ENCODE data around the gene MYF6.

Gene MYF6

GRCh38 chr12:80717856-80718255 lies 10.4 kb downstream of the MYF6 start:
- ATAC-seq = no peak
- TF ChIP-seq ZFP3 (CRISPR knock-in tag; IDR thresholded peaks at IDR 0.05) = no peak
- TF ChIP-seq ZNF8 (CRISPR knock-in tag; IDR thresholded peaks at IDR 0.05) = no peak
- TF ChIP-seq BACH2 (CRISPR knock-in tag; IDR thresholded peaks at IDR 0.05; ENCODE audit: borderline replicate concordance) = no peak
- TF ChIP-seq ARNTL (CRISPR knock-in tag; IDR thresholded peaks at IDR 0.05; ENCODE audit: borderline replicate concordance, low read depth) = no peak
- TF ChIP-seq RARB (CRISPR knock-in tag; IDR thresholded peaks at IDR 0.05) = no peak
- no peak for TF ChIP-seq ZNF70 (CRISPR knock-in tag; IDR thresholded peaks at IDR 0.05)

GRCh38 chr12:80720516-80720915 lies 13.1 kb downstream of the MYF6 start:
- TF ChIP-seq ISL1 (CRISPR knock-in tag; IDR thresholded peaks at IDR 0.05) = no peak
- no peak for TF ChIP-seq PATZ1 (CRISPR knock-in tag; IDR thresholded peaks at IDR 0.05; ENCODE audit: borderline replicate concordance)
- no peak for TF ChIP-seq ZNF8 (CRISPR knock-in tag; IDR thresholded peaks at IDR 0.05)
- TF ChIP-seq PPARA (CRISPR knock-in tag; IDR thresholded peaks at IDR 0.05; ENCODE audit: borderline replicate concordance) = no peak
- no peak for TF ChIP-seq ZC3H10 (CRISPR knock-in tag; IDR thresholded peaks at IDR 0.05)
- TF ChIP-seq TSHZ2 (CRISPR knock-in tag; IDR thresholded peaks at IDR 0.05) = no peak
- no peak for TF ChIP-seq SNAI2 (CRISPR knock-in tag; IDR thresholded peaks at IDR 0.05)
- no peak for TF ChIP-seq ARNTL (CRISPR knock-in tag; IDR thresholded peaks at IDR 0.05; ENCODE audit: borderline replicate concordance, low read depth)
- TF ChIP-seq ZNF70 (CRISPR knock-in tag; IDR thresholded peaks at IDR 0.05) = no peak
- TF ChIP-seq ZFP30 (CRISPR knock-in tag; IDR thresholded peaks at IDR 0.05) = no peak
- no peak for TF ChIP-seq RARB (CRISPR knock-in tag; IDR thresholded peaks at IDR 0.05)
- TF ChIP-seq CSRNP3 (CRISPR knock-in tag; IDR thresholded peaks at IDR 0.05) = no peak
- no peak for TF ChIP-seq TOX (CRISPR knock-in tag; IDR thresholded peaks at IDR 0.05; ENCODE audit: borderline replicate concordance)
- TF ChIP-seq TCF4 (CRISPR knock-in tag; IDR thresholded peaks at IDR 0.05; ENCODE audit: borderline replicate concordance) = no peak
- no peak for TF ChIP-seq CSDC2 (CRISPR knock-in tag; IDR thresholded peaks at IDR 0.05)
- TF ChIP-seq ZNF565 (CRISPR knock-in tag; conservative IDR thresholded peaks at IDR 0.05; ENCODE audit: low read depth) = no peak
- TF ChIP-seq ESRRG (CRISPR knock-in tag; IDR thresholded peaks at IDR 0.05) = no peak
- no peak for TF ChIP-seq OSR1 (CRISPR knock-in tag; IDR thresholded peaks at IDR 0.05)
- ATAC-seq = no peak

- no peak for ATAC-seq
Measured at GRCh38 chr12:80721326-80721725, 13.9 kb downstream of the MYF6 start.

More at GRCh38 chr12:80721326-80721725, 13.9 kb downstream of the MYF6 start:
- TF ChIP-seq ISL1 (CRISPR knock-in tag; IDR thresholded peaks at IDR 0.05) (no peak), ESRRG (CRISPR knock-in tag; IDR thresholded peaks at IDR 0.05) (no peak), TSHZ2 (CRISPR knock-in tag; IDR thresholded peaks at IDR 0.05) (no peak), CREB5 (CRISPR knock-in tag; IDR thresholded peaks at IDR 0.05; ENCODE audit: low read depth) (no peak), ZFP3 (CRISPR knock-in tag; IDR thresholded peaks at IDR 0.05) (no peak), ZNF565 (CRISPR knock-in tag; conservative IDR thresholded peaks at IDR 0.05; ENCODE audit: low read depth) (no peak), ZFP30 (CRISPR knock-in tag; IDR thresholded peaks at IDR 0.05) (no peak), GLIS3 (CRISPR knock-in tag; IDR thresholded peaks at IDR 0.05) (no peak), ZNF8 (CRISPR knock-in tag; IDR thresholded peaks at IDR 0.05) (no peak)
